AG09309 (cell line): ENCODE data around the gene VN1R5.

ENCODE experiments used
- DNase-seq: peaks from one replicate; pipeline ENCODE4 v3.0.0-alpha.2; 2010; ENCODE audit warnings: low read depth
- H3K4me3 ChIP-seq: 2 replicates; pipeline ENCODE4 v1.5.1; 2011; ENCODE audit warnings: mild to moderate bottlenecking, low read depth, low read length, moderate library complexity; ENCODE audit not compliant: control insufficient read depth
- TF ChIP-seq, protein P1 (sequence below): IDR thresholded peaks from 2 replicates; pipeline ENCODE4 v1.5.1; 2011; ENCODE audit warnings: mild to moderate bottlenecking, low read depth, low read length, inconsistent platforms; ENCODE audit not compliant: insufficient read depth, control insufficient read depth; ENCODE audit errors: missing control alignments

Gene VN1R5

DNA sequence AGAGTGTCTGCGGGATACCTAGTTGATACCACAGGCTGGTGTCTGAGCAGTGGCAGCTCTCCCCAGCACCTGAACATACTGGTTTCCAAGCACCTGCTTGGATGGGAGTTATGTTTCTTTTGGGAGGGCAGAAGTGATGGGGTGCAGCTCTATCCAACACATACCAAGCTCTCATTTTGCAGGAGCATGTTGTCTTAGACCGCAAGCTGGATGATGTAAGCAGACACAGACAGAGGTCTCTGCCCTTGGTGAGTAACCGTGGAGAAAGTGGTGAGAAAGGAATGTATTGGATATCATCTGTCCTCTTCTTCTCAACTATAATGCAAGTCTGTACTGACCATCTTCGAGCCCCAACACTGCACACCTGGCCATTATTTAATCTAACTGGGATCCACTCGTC is 38.4 kb downstream of the VN1R5 start:
- peak; percentile 63 for DNase-seq
- TF ChIP-seq, protein P1, sequence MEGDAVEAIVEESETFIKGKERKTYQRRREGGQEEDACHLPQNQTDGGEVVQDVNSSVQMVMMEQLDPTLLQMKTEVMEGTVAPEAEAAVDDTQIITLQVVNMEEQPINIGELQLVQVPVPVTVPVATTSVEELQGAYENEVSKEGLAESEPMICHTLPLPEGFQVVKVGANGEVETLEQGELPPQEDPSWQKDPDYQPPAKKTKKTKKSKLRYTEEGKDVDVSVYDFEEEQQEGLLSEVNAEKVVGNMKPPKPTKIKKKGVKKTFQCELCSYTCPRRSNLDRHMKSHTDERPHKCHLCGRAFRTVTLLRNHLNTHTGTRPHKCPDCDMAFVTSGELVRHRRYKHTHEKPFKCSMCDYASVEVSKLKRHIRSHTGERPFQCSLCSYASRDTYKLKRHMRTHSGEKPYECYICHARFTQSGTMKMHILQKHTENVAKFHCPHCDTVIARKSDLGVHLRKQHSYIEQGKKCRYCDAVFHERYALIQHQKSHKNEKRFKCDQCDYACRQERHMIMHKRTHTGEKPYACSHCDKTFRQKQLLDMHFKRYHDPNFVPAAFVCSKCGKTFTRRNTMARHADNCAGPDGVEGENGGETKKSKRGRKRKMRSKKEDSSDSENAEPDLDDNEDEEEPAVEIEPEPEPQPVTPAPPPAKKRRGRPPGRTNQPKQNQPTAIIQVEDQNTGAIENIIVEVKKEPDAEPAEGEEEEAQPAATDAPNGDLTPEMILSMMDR: no peak
- no peak overlapping the region for H3K4me3 ChIP-seq

DNA sequence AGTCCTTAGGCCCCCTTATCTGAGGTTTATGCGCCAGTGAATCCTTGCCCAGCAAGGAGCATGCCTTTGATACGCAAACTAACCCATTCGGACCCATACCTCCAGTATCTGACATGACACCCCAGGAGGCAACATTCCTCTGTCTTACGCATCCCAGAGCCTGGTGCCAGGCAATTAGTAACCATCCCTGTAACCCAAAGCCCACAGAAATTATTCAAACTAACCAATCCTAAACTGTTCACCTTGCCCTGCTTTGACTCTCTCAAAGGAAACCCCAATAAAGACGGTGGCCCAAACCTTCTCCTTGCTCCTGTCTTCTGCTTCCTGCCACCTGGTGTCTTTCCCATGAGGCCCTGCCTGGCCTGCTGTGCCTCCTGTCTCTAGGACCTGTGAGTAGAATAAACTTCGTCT is 39.4 kb downstream of the VN1R5 start:
- no peak for DNase-seq
- H3K4me3 ChIP-seq: no peak overlapping the region
- TF ChIP-seq, protein P1: no peak

DNA sequence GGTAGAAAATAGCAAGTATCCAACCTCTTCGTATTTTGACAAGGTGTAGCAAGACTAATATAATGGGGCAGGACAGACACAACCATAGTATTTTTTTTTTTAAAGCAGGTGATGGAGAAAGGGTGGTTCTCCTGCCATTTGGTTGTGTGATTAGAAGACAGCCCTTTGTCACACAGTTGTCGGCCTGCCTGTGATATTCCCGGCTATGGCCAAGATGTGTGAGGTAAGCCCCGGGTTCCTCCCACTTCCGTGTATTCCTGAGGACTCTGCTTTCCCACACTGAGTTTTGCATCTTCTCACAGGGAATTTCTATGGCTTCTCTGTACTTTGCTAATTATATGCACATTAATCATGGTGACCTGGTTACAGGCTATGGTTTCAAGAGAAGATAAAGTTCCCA is 39.9 kb downstream of the VN1R5 start:
- TF ChIP-seq, protein P1: no peak
- no peak for DNase-seq
- H3K4me3 ChIP-seq: no peak overlapping the region

DNA sequence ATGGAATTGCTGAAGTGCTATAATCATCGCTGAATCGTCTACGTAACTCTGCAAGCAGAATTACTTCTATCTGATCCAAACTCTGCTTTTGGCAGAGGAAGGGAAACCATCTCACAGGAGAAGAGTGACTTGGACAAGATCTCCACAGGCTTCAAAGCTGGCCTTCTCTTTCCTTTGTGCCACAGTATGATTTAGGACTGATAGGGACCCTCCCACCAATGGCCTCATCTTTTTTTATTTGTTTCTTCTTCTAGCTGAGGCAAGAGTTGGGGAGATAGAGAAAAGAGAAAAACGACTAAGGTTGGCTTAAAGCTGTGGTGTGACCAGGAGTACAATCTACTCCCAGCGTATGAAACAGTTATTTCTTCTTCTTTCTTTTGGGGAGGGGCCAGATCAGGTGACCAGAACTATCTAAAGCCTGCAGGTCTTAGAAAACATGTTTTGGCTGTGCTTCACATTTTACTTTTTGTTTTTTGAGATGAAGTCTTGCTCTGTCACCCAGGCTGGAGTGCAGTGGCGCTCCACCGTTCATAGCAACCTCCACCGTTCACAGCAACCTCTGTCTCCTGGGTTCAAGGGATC is 40.8 kb downstream of the VN1R5 start:
- H3K4me3 ChIP-seq: no peak overlapping the region
- no peak for DNase-seq
- TF ChIP-seq, protein P1: no peak

DNA sequence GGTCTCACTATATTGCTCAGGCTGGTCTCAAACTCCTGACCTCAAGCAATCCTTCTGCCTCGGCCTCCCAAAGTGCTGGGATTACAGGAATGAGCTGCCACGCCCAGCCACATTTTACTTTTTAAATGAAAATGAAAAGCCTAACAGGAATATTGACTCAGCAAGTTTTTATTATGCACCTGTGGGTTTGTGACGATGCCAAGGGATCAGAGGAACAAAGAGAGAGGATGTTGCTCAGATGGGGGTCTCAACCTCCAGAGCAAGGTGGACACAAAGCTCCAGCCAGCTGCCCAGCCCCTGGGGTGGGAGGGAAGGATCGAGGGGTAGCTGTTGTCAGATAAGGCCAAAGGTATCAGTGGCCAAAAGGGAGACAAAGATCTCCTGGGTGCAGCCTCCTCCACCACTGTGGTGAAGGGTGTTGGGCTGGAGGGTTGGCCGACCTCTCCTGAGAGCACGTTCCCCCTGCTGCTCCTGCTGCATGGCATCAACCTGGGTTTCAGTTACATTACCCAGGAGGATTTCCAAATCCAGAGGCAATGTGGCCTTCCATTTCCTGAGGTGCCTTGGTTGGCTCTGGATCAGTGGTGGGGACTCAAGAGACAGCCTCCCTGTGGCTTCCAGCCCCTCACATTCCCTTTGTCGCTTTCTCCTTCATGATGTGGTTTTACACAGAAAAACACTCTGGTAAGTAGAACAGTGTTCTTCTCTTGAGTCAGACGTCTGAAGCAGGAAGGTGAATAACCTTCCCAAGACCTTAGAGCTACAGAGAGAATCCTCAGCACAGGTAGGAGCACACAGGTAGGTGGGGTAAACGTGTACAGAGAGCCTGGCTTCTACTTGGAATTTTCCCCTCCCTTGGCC is 41.6 kb downstream of the VN1R5 start:
- TF ChIP-seq, protein P1: no peak
- H3K4me3 ChIP-seq: no peak overlapping the region
- no peak for DNase-seq

DNA sequence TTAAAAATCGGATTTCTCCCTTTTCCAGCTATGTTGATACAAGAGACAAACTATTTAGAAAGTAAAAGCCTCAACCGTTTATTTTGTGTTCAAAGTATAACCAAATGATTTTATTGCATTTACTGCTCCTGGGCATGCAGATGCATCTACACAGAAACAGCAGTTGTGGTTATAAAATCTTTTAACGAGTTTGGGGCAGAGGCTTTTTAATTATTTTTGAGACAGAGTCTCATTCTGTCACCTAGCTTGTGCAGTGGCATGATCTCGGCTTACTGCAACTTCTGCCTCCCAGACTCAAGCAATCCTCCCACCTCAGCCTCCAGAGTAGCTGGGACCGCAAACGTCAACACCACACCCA is 42.2 kb downstream of the VN1R5 start:
- DNase-seq: no peak
- H3K4me3 ChIP-seq: no peak overlapping the region
- TF ChIP-seq, protein P1: no peak
